ENCODE results near the gene PLA2G2C. TPM values are rescaled to one million over a fixed set of nuclear protein-coding genes. Genes with fewer than 3 reads are reported as not detected.
"Not testable (repeated sequence)": the region's sequence is repeated elsewhere in the genome, so short reads cannot be mapped to it uniquely, and the experiment has no call there.

PLA2G2C gene
- total RNA-seq, 1 experiment from 2014 or later, result not detected

DNA sequence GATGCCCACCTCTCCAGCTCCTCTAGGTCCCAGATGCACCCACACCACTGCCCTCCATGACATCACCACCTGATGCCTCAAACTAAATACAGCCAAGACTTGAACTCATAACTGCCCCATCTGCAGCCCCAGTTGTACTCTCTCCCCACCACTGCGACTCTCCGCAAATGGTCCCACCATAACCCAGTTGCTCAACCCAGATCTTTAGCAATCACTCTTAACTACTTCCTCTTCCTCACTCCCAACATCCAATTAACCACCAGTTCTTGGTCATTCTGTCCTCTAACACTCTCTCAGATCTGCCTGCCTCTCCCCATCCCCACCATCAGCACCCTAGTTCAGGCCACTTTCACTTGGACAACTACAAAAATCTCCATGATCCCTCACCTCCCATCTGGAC, 36.8 kb upstream of the PLA2G2C start:
- CTCF ChIA-PET, result no interaction called here

GRCh38 chr1:20220036-20220435, 33.7 kb upstream of the PLA2G2C start:
- no peaks in the 10 kb centered on the region for H3K36me3 ChIP-seq (ENCODE audit: insufficient read depth, low read length, poor library complexity, severe bottlenecking)
- BruUV-seq (replicated peaks), result no TSS peak
- peaks cover 23% of the 10 kb centered on the region for H3K27me3 ChIP-seq (replicated peaks; ENCODE audit: insufficient read depth, low read depth, low read length, poor library complexity)
- no peaks in the 10 kb centered on the region for H3K4me1 ChIP-seq (ENCODE audit: insufficient read depth, low read length, poor library complexity, severe bottlenecking)
- no peak overlapping the region for H3K27ac ChIP-seq (ENCODE audit: low read depth, low read length, poor library complexity, severe bottlenecking)
- no peak for DNase-seq (ENCODE audit: low spot score)
- H3K9me3 ChIP-seq (ENCODE audit: low read depth, low read length, poor library complexity, severe bottlenecking), result no peaks in the 10 kb centered on the region
- intact Hi-C loops (cut with micrococcal nuclease; ENCODE audit: unreplicated experiment), result no loop called here
- ChIA-PET POLR2A (ENCODE audit: low non-redundant PET) (no interaction called here), CTCF (interaction anchor here (0.5 kb wide), 1 partner anchor 15 kb away, joined by 3 read pairs; no protein-coding TSS in a partner anchor)
- no peak overlapping the region for H3K4me3 ChIP-seq (ENCODE audit: low read depth, low read length, poor library complexity, severe bottlenecking)
- TF ChIP-seq, protein P1, sequence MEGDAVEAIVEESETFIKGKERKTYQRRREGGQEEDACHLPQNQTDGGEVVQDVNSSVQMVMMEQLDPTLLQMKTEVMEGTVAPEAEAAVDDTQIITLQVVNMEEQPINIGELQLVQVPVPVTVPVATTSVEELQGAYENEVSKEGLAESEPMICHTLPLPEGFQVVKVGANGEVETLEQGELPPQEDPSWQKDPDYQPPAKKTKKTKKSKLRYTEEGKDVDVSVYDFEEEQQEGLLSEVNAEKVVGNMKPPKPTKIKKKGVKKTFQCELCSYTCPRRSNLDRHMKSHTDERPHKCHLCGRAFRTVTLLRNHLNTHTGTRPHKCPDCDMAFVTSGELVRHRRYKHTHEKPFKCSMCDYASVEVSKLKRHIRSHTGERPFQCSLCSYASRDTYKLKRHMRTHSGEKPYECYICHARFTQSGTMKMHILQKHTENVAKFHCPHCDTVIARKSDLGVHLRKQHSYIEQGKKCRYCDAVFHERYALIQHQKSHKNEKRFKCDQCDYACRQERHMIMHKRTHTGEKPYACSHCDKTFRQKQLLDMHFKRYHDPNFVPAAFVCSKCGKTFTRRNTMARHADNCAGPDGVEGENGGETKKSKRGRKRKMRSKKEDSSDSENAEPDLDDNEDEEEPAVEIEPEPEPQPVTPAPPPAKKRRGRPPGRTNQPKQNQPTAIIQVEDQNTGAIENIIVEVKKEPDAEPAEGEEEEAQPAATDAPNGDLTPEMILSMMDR (conservative IDR thresholded peaks at IDR 0.05; ENCODE audit: low read depth, low read length), result no peak
- TF ChIP-seq EZH2 (IDR thresholded peaks at IDR 0.05; ENCODE audit: borderline replicate concordance, low read depth, low read length, poor library complexity, severe bottlenecking), result no peak

More for the DNA sequence above, 36.8 kb upstream of the PLA2G2C start:
- no peaks in the 10 kb centered on the region for H3K4me1 ChIP-seq (ENCODE audit: insufficient read depth, low read length, poor library complexity, severe bottlenecking)
- DNase-seq (ENCODE audit: low spot score), result no peak
- peaks cover 41% of the 10 kb centered on the region for H3K27me3 ChIP-seq (replicated peaks; ENCODE audit: insufficient read depth, low read depth, low read length, poor library complexity)
- no peak overlapping the region for H3K4me3 ChIP-seq (ENCODE audit: low read depth, low read length, poor library complexity, severe bottlenecking)
- TF ChIP-seq, protein P1 (conservative IDR thresholded peaks at IDR 0.05; ENCODE audit: low read depth, low read length), result no peak
- no peak for TF ChIP-seq EZH2 (IDR thresholded peaks at IDR 0.05; ENCODE audit: borderline replicate concordance, low read depth, low read length, poor library complexity, severe bottlenecking)
- H3K36me3 ChIP-seq (ENCODE audit: insufficient read depth, low read length, poor library complexity, severe bottlenecking), result no peaks in the 10 kb centered on the region
- intact Hi-C loops (cut with micrococcal nuclease; ENCODE audit: unreplicated experiment), result no loop called here
- H3K9me3 ChIP-seq (ENCODE audit: low read depth, low read length, poor library complexity, severe bottlenecking), result no peaks in the 10 kb centered on the region
- no TSS peak for BruUV-seq (replicated peaks)
- POLR2A ChIA-PET (ENCODE audit: low non-redundant PET), result no interaction called here
- H3K27ac ChIP-seq (ENCODE audit: low read depth, low read length, poor library complexity, severe bottlenecking), result no peak overlapping the region

DNA sequence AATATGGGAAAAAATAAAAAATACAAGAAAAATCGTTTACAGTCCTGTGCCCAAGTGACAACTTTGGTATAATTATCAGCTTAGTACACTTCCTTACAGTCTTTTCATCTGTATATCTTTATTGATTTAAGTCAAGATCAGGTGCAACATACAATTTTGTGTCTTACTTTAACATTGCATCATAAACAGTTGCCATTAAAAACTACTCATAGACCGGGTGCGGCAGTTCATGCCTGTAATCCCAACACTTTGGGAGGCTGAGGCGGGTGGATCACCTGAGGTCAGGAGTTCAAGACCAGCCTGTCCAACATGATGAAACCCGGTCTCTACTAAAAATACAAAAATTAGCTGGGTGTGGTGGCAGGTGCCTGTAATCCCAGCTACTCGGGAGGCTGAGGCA, 32.7 kb upstream of the PLA2G2C start:
- POLR2A ChIA-PET (ENCODE audit: low non-redundant PET); H3K9me3 ChIP-seq (ENCODE audit: low read depth, low read length, poor library complexity, severe bottlenecking); DNase-seq (ENCODE audit: low spot score); intact Hi-C loops (cut with micrococcal nuclease; ENCODE audit: unreplicated experiment); H3K36me3 ChIP-seq (ENCODE audit: insufficient read depth, low read length, poor library complexity, severe bottlenecking); CTCF ChIA-PET; BruUV-seq (replicated peaks); H3K4me3 ChIP-seq (ENCODE audit: low read depth, low read length, poor library complexity, severe bottlenecking); H3K4me1 ChIP-seq (ENCODE audit: insufficient read depth, low read length, poor library complexity, severe bottlenecking); H3K27ac ChIP-seq (ENCODE audit: low read depth, low read length, poor library complexity, severe bottlenecking): not testable (repeated sequence)
- H3K27me3 ChIP-seq (replicated peaks; ENCODE audit: insufficient read depth, low read depth, low read length, poor library complexity), result peaks cover 23% of the 10 kb centered on the region

GRCh38 chr1:20216574-20216973, 30.3 kb upstream of the PLA2G2C start:
- H3K27ac ChIP-seq (ENCODE audit: low read depth, low read length, poor library complexity, severe bottlenecking), result no peak overlapping the region
- ChIA-PET POLR2A (ENCODE audit: low non-redundant PET) (no interaction called here), CTCF (interaction anchor here (0.8 to 1.0 kb wide), 2 partner anchors 277 to 278 kb away, joined by 3 to 5 read pairs; no protein-coding TSS in a partner anchor)
- no peak overlapping the region for H3K4me3 ChIP-seq (ENCODE audit: low read depth, low read length, poor library complexity, severe bottlenecking)
- intact Hi-C loops (cut with micrococcal nuclease; ENCODE audit: unreplicated experiment), result no loop called here
- H3K4me1 ChIP-seq (ENCODE audit: insufficient read depth, low read length, poor library complexity, severe bottlenecking), result no peaks in the 10 kb centered on the region
- DNase-seq (ENCODE audit: low spot score), result peak; percentile 30
- H3K9me3 ChIP-seq (ENCODE audit: low read depth, low read length, poor library complexity, severe bottlenecking), result no peaks in the 10 kb centered on the region
- BruUV-seq (replicated peaks), result no TSS peak
- no peaks in the 10 kb centered on the region for H3K36me3 ChIP-seq (ENCODE audit: insufficient read depth, low read length, poor library complexity, severe bottlenecking)
- peaks cover 39% of the 10 kb centered on the region for H3K27me3 ChIP-seq (replicated peaks; ENCODE audit: insufficient read depth, low read depth, low read length, poor library complexity)
- no peak for TF ChIP-seq EZH2 (IDR thresholded peaks at IDR 0.05; ENCODE audit: borderline replicate concordance, low read depth, low read length, poor library complexity, severe bottlenecking)
- TF ChIP-seq, protein P1 (conservative IDR thresholded peaks at IDR 0.05; ENCODE audit: low read depth, low read length), result peak; percentile 52
